ENCODE measurements around the gene RAI1.

RAI1 gene

GRCh38 chr17:17849845-17850373 is 168.7 kb downstream of the RAI1 start:
- DNase-seq = no peak

GRCh38 chr17:17851103-17852002 is 170.1 kb downstream of the RAI1 start:
- DNase-seq = no peak

DNA sequence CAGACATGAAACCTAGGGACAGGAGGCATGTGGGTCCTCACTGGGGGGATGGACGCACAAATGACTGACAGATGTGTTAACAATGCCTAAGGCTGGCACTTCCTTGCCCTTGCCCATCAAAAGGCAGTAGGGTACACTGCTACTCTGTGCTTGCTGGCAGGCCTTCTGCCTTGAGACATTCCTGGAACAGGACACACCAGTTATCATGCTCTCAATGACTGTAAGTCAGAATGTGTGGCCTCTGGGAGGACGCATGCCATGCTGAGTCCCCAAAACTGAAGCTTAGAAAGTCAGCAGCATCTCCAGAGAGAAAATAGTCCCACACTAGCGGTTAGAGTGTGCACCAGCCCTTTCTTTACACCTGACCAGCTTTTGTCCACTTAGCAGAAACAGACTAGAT is 171.7 kb downstream of the RAI1 start:
- no peak for DNase-seq

DNA sequence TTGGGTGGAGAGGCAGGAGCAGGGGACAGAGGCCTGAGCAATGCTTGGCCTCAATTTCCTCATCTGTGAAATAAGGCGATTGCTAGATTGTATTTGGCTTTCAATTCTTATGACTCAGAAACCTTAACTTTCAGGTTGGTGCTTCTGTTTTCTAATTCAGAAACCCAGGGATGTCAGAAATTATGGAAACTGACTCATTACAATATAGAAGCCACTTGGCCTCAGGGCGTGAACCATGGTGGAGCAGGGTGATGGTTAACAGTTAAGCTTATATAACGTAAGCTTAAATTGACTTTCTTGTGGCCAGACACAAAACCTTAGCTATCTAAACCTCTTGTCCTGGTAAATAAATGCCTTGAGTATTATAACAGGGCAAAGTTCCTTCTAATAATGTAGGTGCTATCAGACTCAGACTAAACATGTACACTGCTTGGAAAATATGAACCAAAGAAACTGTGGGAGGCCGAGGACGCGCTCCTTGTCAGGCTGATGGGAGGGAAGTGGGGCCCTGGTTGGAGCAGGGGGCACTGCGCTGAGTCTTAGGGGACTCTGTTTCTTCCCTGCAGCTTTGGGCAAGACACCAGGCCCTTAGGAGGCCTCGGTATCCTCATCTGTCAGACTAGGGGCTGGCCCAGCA is 172.7 kb downstream of the RAI1 start:
- no peak for DNase-seq

- DNase-seq = no peak
Measured at GRCh38 chr17:17855976-17856375, 174.7 kb downstream of the RAI1 start.

- no peak for DNase-seq
Measured at GRCh38 chr17:17856386-17856785, 175.1 kb downstream of the RAI1 start.

- DNase-seq = no peak
Measured at GRCh38 chr17:17857496-17857895, 176.2 kb downstream of the RAI1 start.

DNA sequence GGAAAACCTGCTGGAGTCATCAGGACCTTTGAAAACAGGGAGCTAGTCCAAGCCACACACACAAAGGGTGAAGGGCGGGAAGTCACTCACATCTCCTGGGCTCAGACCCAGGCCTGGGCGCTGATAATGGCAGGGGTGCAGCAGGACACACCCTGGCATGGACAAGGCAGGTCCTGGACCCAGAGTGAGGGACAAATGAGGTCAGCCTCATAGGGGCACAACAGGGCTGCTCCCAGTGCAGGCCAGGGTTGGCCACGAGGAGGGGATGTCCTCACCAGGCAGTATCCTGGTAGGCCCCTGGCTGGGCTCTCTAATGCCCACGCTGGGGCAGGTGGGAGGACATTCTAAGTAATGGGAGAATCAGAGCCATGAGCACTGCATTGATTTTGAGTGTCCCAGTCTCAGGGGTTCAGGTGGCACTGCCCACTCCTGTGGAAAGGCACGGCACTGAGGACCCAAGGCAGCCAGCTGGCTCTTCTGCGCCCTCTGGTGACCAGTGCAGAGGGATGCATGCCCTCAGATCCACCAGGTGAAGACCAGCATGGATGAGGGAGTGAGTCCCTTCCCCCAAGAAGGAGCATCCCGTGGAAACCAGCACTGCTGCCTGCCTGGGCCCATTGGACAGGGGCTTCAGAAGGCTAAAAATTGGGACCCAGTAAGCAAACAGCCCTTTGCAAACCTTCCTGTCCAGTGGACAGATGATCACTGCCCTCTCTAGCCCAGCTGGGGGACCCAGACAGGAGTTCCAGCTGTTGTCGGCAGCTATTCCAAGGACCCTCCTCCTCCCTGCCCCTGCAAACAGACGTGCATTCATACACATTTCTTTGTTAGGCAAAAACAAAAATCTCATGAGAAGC is 178.9 kb downstream of the RAI1 start:
- DNase-seq = no peak

DNA sequence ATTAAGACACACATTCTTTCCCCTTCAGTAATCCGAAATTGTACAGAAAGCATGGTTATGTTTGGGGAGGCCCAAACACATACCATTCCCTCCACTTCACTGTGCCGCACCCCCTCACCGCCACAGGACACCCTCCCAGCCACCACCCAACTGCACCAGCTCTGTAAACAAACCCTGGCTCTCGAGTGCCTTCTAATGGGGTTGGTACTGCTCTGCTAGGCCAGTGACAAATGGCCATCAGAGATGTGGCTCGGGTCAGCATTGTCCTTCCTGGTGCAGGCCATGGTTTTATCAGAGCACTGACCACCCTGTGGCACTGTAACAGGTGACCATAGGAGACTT is 179.5 kb downstream of the RAI1 start:
- no peak for DNase-seq

All from NCI-H774 (cell line).